ENCODE measurements around the gene PCK1. TPM values are rescaled to one million over a fixed set of nuclear protein-coding genes. Genes with fewer than 3 reads are reported as not detected.

Gene PCK1
- total RNA-seq, 1 experiment from 2014 or later, result 0.17 TPM

DNA sequence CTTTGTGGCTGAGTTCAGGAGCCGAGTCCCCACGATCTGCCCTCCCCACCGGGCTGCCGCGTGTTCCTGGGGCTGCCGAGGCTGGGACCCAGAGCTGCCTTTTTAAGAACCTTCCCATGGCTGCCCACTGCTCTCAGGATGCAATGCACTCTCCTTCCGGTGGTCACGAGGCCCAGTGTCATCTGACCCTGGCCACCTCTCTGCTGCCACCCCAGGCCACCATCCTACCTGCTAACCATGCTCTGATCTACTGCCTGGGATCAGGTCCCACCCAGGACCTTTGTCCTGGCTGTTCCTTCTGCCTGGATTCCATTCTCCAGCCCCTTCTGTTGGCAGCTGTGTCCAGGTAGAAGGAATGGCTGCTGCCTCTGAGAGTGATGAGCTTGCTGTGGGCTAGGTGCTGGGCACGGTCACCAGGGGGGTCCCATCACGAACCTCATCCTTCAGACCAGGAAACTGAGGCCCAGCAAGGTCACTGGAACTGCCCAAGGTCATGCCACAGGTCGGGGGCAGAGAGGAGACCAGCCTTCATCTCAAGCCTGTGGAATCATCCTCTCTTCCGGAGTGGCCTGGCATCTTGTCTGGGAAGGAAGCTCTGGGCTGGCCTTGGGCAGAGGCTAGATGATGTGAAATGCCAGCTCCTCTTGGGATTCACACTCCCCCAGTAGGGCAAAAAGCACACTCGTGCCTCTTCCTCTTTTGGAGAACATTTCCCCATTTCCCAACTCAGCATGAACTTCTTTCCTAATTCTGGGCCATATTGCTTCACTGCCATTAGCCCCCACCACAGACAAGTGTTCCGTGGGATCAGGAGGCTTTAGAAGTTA, 20.5 kb downstream of the PCK1 start (continued):
- TF ChIP-seq, protein P1, sequence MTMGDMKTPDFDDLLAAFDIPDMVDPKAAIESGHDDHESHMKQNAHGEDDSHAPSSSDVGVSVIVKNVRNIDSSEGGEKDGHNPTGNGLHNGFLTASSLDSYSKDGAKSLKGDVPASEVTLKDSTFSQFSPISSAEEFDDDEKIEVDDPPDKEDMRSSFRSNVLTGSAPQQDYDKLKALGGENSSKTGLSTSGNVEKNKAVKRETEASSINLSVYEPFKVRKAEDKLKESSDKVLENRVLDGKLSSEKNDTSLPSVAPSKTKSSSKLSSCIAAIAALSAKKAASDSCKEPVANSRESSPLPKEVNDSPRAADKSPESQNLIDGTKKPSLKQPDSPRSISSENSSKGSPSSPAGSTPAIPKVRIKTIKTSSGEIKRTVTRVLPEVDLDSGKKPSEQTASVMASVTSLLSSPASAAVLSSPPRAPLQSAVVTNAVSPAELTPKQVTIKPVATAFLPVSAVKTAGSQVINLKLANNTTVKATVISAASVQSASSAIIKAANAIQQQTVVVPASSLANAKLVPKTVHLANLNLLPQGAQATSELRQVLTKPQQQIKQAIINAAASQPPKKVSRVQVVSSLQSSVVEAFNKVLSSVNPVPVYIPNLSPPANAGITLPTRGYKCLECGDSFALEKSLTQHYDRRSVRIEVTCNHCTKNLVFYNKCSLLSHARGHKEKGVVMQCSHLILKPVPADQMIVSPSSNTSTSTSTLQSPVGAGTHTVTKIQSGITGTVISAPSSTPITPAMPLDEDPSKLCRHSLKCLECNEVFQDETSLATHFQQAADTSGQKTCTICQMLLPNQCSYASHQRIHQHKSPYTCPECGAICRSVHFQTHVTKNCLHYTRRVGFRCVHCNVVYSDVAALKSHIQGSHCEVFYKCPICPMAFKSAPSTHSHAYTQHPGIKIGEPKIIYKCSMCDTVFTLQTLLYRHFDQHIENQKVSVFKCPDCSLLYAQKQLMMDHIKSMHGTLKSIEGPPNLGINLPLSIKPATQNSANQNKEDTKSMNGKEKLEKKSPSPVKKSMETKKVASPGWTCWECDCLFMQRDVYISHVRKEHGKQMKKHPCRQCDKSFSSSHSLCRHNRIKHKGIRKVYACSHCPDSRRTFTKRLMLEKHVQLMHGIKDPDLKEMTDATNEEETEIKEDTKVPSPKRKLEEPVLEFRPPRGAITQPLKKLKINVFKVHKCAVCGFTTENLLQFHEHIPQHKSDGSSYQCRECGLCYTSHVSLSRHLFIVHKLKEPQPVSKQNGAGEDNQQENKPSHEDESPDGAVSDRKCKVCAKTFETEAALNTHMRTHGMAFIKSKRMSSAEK (CRISPR knock-in tag; IDR thresholded peaks at IDR 0.05; ENCODE audit: borderline replicate concordance), result no peak
- no peak for TF ChIP-seq ZNF219 (CRISPR knock-in tag; IDR thresholded peaks at IDR 0.05; ENCODE audit: borderline replicate concordance)
- TF ChIP-seq, protein P2, sequence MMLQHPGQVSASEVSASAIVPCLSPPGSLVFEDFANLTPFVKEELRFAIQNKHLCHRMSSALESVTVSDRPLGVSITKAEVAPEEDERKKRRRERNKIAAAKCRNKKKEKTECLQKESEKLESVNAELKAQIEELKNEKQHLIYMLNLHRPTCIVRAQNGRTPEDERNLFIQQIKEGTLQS (CRISPR knock-in tag; conservative IDR thresholded peaks at IDR 0.05), result no peak

DNA sequence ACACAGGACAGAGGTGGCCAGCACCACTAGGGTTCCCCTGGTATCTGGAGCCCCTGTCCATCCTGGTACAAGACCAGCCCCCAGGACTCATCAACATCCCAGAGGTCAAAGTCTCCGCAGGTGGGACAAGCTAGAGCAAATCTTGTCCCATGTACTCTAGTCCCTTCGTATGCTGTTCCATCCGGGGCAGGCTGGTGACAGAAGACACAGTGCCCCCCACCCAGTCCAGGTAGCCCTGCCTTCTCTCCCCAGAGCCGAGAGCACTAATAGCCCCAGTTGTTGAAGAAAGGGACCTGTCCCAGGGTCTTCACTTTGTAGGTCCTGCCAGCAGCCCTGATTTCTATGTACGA, 21.1 kb downstream of the PCK1 start:
- ChIA-PET CTCF (interaction anchor here (1.2 kb wide), 2 partner anchors 11 to 14 kb away, joined by 4 read pairs; no protein-coding TSS in a partner anchor), POLR2A (no interaction called here)
- no peak overlapping the region for H3K27ac Mint-ChIP-seq
- H3K9me3 Mint-ChIP-seq, result peaks cover 4% of the 10 kb centered on the region
- peaks cover 2% of the 10 kb centered on the region; the same call in 1 of the 2 replicates for H3K36me3 Mint-ChIP-seq
- TF ChIP-seq ZNF138 (CRISPR knock-in tag; conservative IDR thresholded peaks at IDR 0.05), result no peak
- TF ChIP-seq, protein P3, sequence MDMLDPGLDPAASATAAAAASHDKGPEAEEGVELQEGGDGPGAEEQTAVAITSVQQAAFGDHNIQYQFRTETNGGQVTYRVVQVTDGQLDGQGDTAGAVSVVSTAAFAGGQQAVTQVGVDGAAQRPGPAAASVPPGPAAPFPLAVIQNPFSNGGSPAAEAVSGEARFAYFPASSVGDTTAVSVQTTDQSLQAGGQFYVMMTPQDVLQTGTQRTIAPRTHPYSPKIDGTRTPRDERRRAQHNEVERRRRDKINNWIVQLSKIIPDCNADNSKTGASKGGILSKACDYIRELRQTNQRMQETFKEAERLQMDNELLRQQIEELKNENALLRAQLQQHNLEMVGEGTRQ (CRISPR knock-in tag; IDR thresholded peaks at IDR 0.05), result no peak
- TF ChIP-seq ZNF263 (CRISPR knock-in tag; IDR thresholded peaks at IDR 0.05; ENCODE audit: low read depth), result no peak
- TF ChIP-seq CREM (CRISPR knock-in tag; IDR thresholded peaks at IDR 0.05), result no peak
- TF ChIP-seq SMAD3 (CRISPR knock-in tag; IDR thresholded peaks at IDR 0.05; ENCODE audit: borderline replicate concordance), result no peak
- no peak for TF ChIP-seq RORB (CRISPR knock-in tag; IDR thresholded peaks at IDR 0.05)
- TF ChIP-seq, protein P4, sequence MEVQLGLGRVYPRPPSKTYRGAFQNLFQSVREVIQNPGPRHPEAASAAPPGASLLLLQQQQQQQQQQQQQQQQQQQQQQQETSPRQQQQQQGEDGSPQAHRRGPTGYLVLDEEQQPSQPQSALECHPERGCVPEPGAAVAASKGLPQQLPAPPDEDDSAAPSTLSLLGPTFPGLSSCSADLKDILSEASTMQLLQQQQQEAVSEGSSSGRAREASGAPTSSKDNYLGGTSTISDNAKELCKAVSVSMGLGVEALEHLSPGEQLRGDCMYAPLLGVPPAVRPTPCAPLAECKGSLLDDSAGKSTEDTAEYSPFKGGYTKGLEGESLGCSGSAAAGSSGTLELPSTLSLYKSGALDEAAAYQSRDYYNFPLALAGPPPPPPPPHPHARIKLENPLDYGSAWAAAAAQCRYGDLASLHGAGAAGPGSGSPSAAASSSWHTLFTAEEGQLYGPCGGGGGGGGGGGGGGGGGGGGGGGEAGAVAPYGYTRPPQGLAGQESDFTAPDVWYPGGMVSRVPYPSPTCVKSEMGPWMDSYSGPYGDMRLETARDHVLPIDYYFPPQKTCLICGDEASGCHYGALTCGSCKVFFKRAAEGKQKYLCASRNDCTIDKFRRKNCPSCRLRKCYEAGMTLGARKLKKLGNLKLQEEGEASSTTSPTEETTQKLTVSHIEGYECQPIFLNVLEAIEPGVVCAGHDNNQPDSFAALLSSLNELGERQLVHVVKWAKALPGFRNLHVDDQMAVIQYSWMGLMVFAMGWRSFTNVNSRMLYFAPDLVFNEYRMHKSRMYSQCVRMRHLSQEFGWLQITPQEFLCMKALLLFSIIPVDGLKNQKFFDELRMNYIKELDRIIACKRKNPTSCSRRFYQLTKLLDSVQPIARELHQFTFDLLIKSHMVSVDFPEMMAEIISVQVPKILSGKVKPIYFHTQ (CRISPR knock-in tag; IDR thresholded peaks at IDR 0.05), result no peak
- no peak for TF ChIP-seq KAT7 (CRISPR knock-in tag; IDR thresholded peaks at IDR 0.05; ENCODE audit: borderline replicate concordance)
- no peak for TF ChIP-seq FOXK1 (CRISPR knock-in tag; IDR thresholded peaks at IDR 0.05)
- no peak for TF ChIP-seq ELF4 (CRISPR knock-in tag; IDR thresholded peaks at IDR 0.05; ENCODE audit: low read depth)
- TF ChIP-seq, protein P5, sequence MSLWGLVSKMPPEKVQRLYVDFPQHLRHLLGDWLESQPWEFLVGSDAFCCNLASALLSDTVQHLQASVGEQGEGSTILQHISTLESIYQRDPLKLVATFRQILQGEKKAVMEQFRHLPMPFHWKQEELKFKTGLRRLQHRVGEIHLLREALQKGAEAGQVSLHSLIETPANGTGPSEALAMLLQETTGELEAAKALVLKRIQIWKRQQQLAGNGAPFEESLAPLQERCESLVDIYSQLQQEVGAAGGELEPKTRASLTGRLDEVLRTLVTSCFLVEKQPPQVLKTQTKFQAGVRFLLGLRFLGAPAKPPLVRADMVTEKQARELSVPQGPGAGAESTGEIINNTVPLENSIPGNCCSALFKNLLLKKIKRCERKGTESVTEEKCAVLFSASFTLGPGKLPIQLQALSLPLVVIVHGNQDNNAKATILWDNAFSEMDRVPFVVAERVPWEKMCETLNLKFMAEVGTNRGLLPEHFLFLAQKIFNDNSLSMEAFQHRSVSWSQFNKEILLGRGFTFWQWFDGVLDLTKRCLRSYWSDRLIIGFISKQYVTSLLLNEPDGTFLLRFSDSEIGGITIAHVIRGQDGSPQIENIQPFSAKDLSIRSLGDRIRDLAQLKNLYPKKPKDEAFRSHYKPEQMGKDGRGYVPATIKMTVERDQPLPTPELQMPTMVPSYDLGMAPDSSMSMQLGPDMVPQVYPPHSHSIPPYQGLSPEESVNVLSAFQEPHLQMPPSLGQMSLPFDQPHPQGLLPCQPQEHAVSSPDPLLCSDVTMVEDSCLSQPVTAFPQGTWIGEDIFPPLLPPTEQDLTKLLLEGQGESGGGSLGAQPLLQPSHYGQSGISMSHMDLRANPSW (CRISPR knock-in tag; conservative IDR thresholded peaks at IDR 0.05; ENCODE audit: low read depth), result no peak
- no peak for TF ChIP-seq CBFB (CRISPR knock-in tag; IDR thresholded peaks at IDR 0.05; ENCODE audit: low read depth)
- TF ChIP-seq, protein P6, sequence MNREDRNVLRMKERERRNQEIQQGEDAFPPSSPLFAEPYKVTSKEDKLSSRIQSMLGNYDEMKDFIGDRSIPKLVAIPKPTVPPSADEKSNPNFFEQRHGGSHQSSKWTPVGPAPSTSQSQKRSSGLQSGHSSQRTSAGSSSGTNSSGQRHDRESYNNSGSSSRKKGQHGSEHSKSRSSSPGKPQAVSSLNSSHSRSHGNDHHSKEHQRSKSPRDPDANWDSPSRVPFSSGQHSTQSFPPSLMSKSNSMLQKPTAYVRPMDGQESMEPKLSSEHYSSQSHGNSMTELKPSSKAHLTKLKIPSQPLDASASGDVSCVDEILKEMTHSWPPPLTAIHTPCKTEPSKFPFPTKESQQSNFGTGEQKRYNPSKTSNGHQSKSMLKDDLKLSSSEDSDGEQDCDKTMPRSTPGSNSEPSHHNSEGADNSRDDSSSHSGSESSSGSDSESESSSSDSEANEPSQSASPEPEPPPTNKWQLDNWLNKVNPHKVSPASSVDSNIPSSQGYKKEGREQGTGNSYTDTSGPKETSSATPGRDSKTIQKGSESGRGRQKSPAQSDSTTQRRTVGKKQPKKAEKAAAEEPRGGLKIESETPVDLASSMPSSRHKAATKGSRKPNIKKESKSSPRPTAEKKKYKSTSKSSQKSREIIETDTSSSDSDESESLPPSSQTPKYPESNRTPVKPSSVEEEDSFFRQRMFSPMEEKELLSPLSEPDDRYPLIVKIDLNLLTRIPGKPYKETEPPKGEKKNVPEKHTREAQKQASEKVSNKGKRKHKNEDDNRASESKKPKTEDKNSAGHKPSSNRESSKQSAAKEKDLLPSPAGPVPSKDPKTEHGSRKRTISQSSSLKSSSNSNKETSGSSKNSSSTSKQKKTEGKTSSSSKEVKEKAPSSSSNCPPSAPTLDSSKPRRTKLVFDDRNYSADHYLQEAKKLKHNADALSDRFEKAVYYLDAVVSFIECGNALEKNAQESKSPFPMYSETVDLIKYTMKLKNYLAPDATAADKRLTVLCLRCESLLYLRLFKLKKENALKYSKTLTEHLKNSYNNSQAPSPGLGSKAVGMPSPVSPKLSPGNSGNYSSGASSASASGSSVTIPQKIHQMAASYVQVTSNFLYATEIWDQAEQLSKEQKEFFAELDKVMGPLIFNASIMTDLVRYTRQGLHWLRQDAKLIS (CRISPR knock-in tag; IDR thresholded peaks at IDR 0.05; ENCODE audit: borderline replicate concordance), result no peak
- peaks cover 20% of the 10 kb centered on the region for H3K4me1 Mint-ChIP-seq
- ATAC-seq, result no peak
- H3K4me3 Mint-ChIP-seq, result no peak overlapping the region
- peaks cover 3% of the 10 kb centered on the region; the same call in 1 of the 2 replicates for H3K27me3 Mint-ChIP-seq (ENCODE audit: low read depth)
- DNase-seq (ENCODE audit: low spot score), result no peak

Measured in WTC11 (cell line).